Psoas muscle (tissue), 8 donors: ENCODE measurements around the gene RORB. TPM values are rescaled to one million over a fixed set of nuclear protein-coding genes. Genes with fewer than 3 reads are reported as not detected.

ENCODE experiments used
- ATAC-seq, 4 donors: fragments of 200-7000 bp; cut with Tn5 transposase; one replicate each; pipeline ENCODE4 v1.9.1; 2020; ENCODE audit warnings: moderate library complexity in 3 of 4, mild to moderate bottlenecking in 2 of 4
- DNase-seq, 2 donors: peaks; one replicate each; pipeline ENCODE4 v3.0.0-alpha.2; 2020
- H3K27ac ChIP-seq: fragments of 200-600 bp; one replicate; pipeline ENCODE4 v1.8.0; 2022
- H3K27me3 ChIP-seq, 3 donors: fragments of 200-600 bp in 1 of 3; one replicate each; pipeline versions ENCODE4 v1.6.1 to v1.8.0; 2013 to 2022; ENCODE audit warnings: low read length in 2 of 3, mild to moderate bottlenecking in 2 of 3, moderate library complexity in 1 of 3; ENCODE audit not compliant: insufficient read depth in 3 of 3
- H3K36me3 ChIP-seq, 2 donors: fragments of 200-600 bp in 1 of 2; one replicate each; pipeline versions ENCODE4 v1.6.1 to v1.8.0; 2013 to 2022; ENCODE audit warnings: low read depth in 1 of 2, mild to moderate bottlenecking in 1 of 2, moderate library complexity in 1 of 2; ENCODE audit not compliant: insufficient read depth in 1 of 2
- H3K4me1 ChIP-seq: fragments of 200-600 bp; one replicate; pipeline ENCODE4 v1.8.0; 2022
- H3K4me3 ChIP-seq: fragments of 200-600 bp; one replicate; pipeline ENCODE4 v1.8.0; 2022; ENCODE audit warnings: mild to moderate bottlenecking
- H3K9me3 ChIP-seq: fragments of 200-600 bp; one replicate; pipeline ENCODE4 v1.8.0; 2022
- WGBS, 3 donors: extraction: QIAGEN DNeasy Blood & Tissue Kit; methylation state at CpG; one replicate each; pipeline versions ENCODE4 v1.1.6 to v1.1.7; 2013; 5-methylcytosine and 5-hydroxymethylcytosine counted together
- intact Hi-C, 2 donors: fragments of 100-400 bp; cut with DNase I; formaldehyde crosslinking; loops; one replicate each; pipeline versions ENCODE4 v1.11.0 to v1.14.2; 2022
- polyA plus RNA-seq, 3 donors: library from polyadenylated mRNA; stranded (reverse); fragments of 200-250 nt; gene quantifications; one replicate each; pipeline ENCODE4 v1.2.3, GENCODE V29; 2013
- total RNA-seq, 4 donors: library from RNA; stranded (reverse); fragmentation: NEBNext Ultra II Directional in 2 of 4; extraction: Animal tissue kit (Norgen Biotek cat#: 25700) in 2 of 4; gene quantifications; one replicate each; pipeline versions ENCODE4 v1.2.1 to v1.2.4, GENCODE V29; 2021 to 2023
- TF ChIP-seq, protein P1 (sequence below): fragments of 200-600 bp; IDR thresholded peaks from one replicate; pipeline ENCODE4 v1.8.0; 2022; ENCODE audit warnings: antibody characterized with exemption
- donor health status: healthy with polysubstance abuse.
- donor health status: DM: no; HTN: no; CAD: no; lungs with moderate emphysema.
- donor health status: Bipolar disorder and iron deficiency.
- donor health status: healthy.
- donor health status: DM: yes; HTN: yes; CAD: no.
- donor health status: DM: no; HTN: no; CAD: no.
- donor health status: DM: no; HTN: no; CAD: no.
- donor health status: DM: yes; HTN: yes; CAD: no.

The RORB gene
- total and polyA plus RNA-seq, 7 donors: under 0.01 to 0.10 (median 0.02) TPM; not detected in 1

DNA sequence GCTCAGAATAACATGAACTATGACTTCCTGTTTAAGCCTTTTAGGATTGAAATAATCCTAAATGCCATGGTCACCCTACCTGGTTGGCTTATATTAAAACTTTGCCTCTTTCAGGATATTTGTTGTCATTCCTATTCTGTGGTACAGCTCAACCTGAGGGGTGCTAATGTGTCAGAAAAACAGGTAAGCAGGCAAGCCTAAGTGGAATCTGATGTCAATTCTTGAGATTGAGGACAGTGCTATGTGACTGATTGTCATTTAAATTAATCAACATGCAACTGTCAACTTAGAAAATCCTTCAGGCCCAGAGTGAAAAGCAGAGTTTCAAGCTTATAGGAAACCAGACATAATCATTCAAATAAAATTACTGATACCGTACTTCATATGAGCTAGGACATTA, 2.6 kb upstream of the RORB start:
- Histone ChIP-seq H3K27me3 (peaks cover 0 to 24% (median 7%) of the 10 kb centered on the region in 3 donors), H3K4me3 (no peak overlapping the region), H3K9me3 (no peaks in the 10 kb centered on the region), H3K36me3 (no peaks in the 10 kb centered on the region), H3K4me1 (peaks cover 10% of the 10 kb centered on the region), H3K27ac (no peak overlapping the region)
- TF ChIP-seq, protein P1, sequence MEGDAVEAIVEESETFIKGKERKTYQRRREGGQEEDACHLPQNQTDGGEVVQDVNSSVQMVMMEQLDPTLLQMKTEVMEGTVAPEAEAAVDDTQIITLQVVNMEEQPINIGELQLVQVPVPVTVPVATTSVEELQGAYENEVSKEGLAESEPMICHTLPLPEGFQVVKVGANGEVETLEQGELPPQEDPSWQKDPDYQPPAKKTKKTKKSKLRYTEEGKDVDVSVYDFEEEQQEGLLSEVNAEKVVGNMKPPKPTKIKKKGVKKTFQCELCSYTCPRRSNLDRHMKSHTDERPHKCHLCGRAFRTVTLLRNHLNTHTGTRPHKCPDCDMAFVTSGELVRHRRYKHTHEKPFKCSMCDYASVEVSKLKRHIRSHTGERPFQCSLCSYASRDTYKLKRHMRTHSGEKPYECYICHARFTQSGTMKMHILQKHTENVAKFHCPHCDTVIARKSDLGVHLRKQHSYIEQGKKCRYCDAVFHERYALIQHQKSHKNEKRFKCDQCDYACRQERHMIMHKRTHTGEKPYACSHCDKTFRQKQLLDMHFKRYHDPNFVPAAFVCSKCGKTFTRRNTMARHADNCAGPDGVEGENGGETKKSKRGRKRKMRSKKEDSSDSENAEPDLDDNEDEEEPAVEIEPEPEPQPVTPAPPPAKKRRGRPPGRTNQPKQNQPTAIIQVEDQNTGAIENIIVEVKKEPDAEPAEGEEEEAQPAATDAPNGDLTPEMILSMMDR: no peak
- ATAC-seq (no peak), DNase-seq (no peak)
- intact Hi-C loops: no loop called here
- WGBS, 3 donors: 78 to 87% (median 84%) methylated on average over 1 of the region's 1 CpG

DNA sequence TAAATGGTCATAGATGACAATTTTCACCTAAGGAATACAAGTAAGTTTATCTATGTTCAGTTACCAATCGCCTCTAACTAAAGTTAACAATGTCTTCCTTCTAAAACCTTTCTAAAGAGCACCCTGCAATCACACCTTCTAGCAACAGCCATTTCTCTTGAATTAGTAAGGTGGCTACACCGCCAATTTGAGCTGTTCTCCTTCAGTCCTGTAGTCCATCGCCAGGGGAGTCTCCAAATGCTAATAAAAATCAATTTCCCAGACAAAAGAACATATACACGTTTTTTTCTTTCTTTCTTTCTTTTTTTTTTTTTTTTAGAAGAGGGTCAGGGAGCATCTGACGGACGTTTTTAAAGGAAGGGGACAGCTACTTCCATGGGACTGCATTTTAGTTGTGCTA, 729 bp upstream of the RORB start:
- TF ChIP-seq, protein P1: no peak
- no peak overlapping the region for H3K27ac ChIP-seq
- no peak for DNase-seq
- no peaks in the 10 kb centered on the region for H3K9me3 ChIP-seq
- intact Hi-C loops: no loop called here
- no peak for ATAC-seq
- WGBS, 3 donors: 31 to 38% (median 34%) methylated on average over 6 of the region's 6 CpGs
- no peaks in the 10 kb centered on the region for H3K36me3 ChIP-seq
- peak overlapping the region; percentile 75 for H3K4me3 ChIP-seq
- H3K4me1 ChIP-seq: peaks cover 13% of the 10 kb centered on the region
- H3K27me3 ChIP-seq: peaks cover 0 to 40% (median 7%) of the 10 kb centered on the region in 3 donors

DNA sequence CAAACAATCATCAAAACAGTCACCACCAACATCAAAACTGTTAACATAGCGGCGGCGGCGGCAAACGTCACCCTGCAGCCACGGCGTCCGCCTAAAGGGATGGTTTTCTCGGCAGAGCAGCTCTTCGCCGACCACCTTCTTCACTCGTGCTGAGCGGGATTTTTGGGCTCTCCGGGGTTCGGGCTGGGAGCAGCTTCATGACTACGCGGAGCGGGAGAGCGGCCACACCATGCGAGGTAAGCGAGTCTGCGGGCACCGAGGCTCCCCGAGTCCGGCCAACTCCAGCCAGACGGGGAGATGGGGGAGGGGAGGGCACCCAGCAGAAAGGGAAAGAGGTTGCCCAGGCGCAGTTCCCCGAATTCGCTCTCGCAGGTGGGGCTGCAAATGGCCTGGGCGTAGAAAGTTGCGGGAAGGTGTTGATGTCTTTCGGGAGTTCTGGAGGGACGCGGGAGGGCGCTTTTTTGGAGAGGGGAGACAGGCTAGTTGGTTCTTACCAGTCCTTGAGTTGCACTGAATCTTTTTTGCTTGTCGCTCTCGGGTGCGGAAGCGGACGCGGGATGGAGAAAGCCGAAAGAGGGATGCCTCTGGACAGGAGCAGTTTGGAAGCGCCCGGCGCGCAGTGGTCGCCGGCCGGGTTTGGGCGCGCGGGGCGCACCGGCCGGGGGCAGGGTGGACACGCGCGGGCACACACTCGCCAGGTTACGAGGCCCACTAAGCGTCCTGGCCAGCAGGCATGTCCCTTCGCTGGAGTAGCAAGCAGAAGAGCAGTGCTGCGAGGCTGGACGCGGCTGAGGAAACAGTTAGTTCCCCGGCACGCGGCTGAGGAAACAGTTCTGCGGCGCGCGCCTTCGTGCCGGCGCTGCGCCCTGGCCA, 849 bp downstream of the RORB start:
- Histone ChIP-seq H3K36me3 (no peaks in the 10 kb centered on the region), H3K27ac (no peak overlapping the region), H3K4me1 (peaks cover 13% of the 10 kb centered on the region), H3K27me3 (peaks cover 0 to 40% (median 7%) of the 10 kb centered on the region in 3 donors), H3K9me3 (no peaks in the 10 kb centered on the region), H3K4me3 (peak overlapping the region; percentile 75)
- DNase-seq (peak; percentile 17 to 41), ATAC-seq (peak in 3 of 4 donors; percentile 35 to 62 (median 52))
- TF ChIP-seq, protein P1: no peak
- WGBS, 3 donors: 0 to 1% (median 1%) methylated on average over 68 to 77 of the region's 77 CpGs
- intact Hi-C loops: no loop called here

DNA sequence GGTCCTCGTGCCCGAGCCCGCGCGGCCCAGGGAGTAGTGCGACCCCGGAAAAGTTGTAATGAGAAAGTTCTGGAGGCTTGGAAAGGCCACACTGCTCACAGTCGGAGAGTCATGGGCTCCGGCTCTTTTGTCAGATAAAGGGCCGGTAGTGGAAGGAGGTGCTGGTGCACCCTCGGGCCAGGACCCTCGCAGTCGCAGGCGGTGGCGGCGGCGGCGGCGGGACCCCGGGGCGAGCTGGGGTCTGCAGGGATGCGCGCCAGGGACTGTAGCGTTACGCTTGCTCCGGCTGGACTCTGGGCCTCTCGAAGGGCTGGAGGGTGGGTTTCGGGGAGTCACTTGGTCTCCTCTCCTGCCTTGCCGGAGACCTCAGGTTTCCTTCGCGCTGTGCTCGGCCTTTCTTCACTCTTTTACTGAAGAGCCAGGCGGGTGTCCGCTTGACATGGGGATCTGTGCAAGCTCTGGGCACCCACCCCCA, 1.5 kb downstream of the RORB start:
- intact Hi-C loops: no loop called here
- no peak overlapping the region for H3K27ac ChIP-seq
- ATAC-seq: no peak

More for the DNA sequence above, 1.5 kb downstream of the RORB start:
- peaks cover 13% of the 10 kb centered on the region for H3K4me1 ChIP-seq
- peak overlapping the region; percentile 75 for H3K4me3 ChIP-seq
- H3K27me3 ChIP-seq: peaks cover 0 to 40% (median 7%) of the 10 kb centered on the region in 3 donors
- WGBS, 3 donors: 0 to 1% (median 1%) methylated on average over 34 of the region's 34 CpGs
- H3K9me3 ChIP-seq: no peaks in the 10 kb centered on the region
- no peaks in the 10 kb centered on the region for H3K36me3 ChIP-seq
- DNase-seq: peak in 1 of 2 donors; percentile 26
- TF ChIP-seq, protein P1: no peak
